HG02763 (cell line): ENCODE results near the gene FBXL12.
A peak's percentile ranks its signal among the peaks of the same experiment; 100 is the strongest.
"Not testable (repeated sequence)": the region's sequence is repeated elsewhere in the genome, so short reads cannot be mapped to it uniquely, and the experiment has no call there.

Source experiments
- ATAC-seq: cut with Tn5 transposase; IDR thresholded peaks from one replicate; pipeline ENCODE4 v1.9.1; 2021; ENCODE audit warnings: mild to moderate bottlenecking, moderate library complexity; ENCODE audit not compliant: unreplicated experiment

The FBXL12 gene

GRCh38 chr19:9842834-9843625, 24.2 kb upstream of the FBXL12 start:
- no peak for ATAC-seq

- ATAC-seq = no peak
These were observed 20.5 kb upstream of the FBXL12 start for GRCh38 chr19:9839415-9839814.

- ATAC-seq = no peak
These were observed 19.4 kb upstream of the FBXL12 start for GRCh38 chr19:9838324-9838723.

GRCh38 chr19:9836021-9836420, 17.1 kb upstream of the FBXL12 start:
- ATAC-seq = no peak

- no peak for ATAC-seq
These were observed 16.6 kb upstream of the FBXL12 start for GRCh38 chr19:9835507-9835949.

- peak; percentile 95 for ATAC-seq
These were observed 16.0 kb upstream of the FBXL12 start, which contains the start of gene PIN1 for GRCh38 chr19:9834726-9835506. PIN1 (plus strand) TSS chr19:9835318; CDS start chr19:9835345, 27 bp downstream.

GRCh38 chr19:9834307-9834725, 15.4 kb upstream of the FBXL12 start:
- ATAC-seq = no peak

- ATAC-seq = no peak
These were observed 9.7 kb upstream of the FBXL12 start for GRCh38 chr19:9828551-9829063.

GRCh38 chr19:9827289-9828238, 8.7 kb upstream of the FBXL12 start, which contains the start of gene UBL5:
UBL5 (plus strand) TSS chr19:9827918; CDS start chr19:9828338, 420 bp downstream.
- peak; percentile 91 for ATAC-seq

GRCh38 chr19:9823816-9824215, 4.9 kb upstream of the FBXL12 start:
- no peak for ATAC-seq

GRCh38 chr19:9820034-9820433, 1.2 kb upstream of the FBXL12 start:
- not testable (repeated sequence) for ATAC-seq

GRCh38 chr19:9819596-9819909, 674 bp upstream of the FBXL12 start:
- no peak for ATAC-seq

GRCh38 chr19:9818175-9818733, 625 bp downstream of the FBXL12 start:
- no peak for ATAC-seq

- ATAC-seq = no peak
These were observed 7.7 kb downstream of the FBXL12 start for GRCh38 chr19:9811139-9811538.

GRCh38 chr19:9808855-9809824, 9.7 kb downstream of the FBXL12 start:
- no peak for ATAC-seq

GRCh38 chr19:9806803-9807202, 12.1 kb downstream of the FBXL12 start:
- ATAC-seq = no peak

- ATAC-seq = no peak
These were observed 16.9 kb downstream of the FBXL12 start for GRCh38 chr19:9801976-9802375.

GRCh38 chr19:9799162-9799561, 19.7 kb downstream of the FBXL12 start:
- ATAC-seq = no peak

GRCh38 chr19:9797871-9798270, 21.0 kb downstream of the FBXL12 start:
- ATAC-seq = no peak
